GM21576 (cell line): ENCODE data around the gene CDK2.
A peak's percentile ranks its signal among the peaks of the same experiment; 100 is the strongest.

Source experiments
- ATAC-seq: cut with Tn5 transposase; IDR thresholded peaks from one replicate; pipeline ENCODE4 v1.9.1; 2021; ENCODE audit warnings: mild to moderate bottlenecking, moderate library complexity; ENCODE audit not compliant: unreplicated experiment

The CDK2 gene

DNA sequence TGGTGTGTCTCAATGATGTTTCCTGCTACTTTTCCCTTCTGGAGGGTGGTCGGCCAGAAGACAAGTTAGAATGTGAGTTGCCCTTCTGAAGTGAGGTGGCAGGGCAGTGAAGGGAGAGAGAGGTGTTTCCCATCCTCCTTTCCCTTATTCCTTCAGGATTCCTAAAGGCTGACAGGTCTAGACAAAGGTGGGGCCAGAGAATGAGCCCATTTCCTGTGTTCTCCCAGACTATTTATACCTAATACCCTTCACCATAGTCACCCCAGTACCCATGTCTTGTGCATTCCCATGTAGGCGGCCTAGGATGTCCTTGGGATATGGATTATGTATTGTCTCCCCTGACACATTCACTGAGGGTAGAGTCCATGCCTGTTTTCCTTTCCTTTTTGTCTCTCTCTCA, 28.6 kb upstream of the CDK2 start:
- no peak for ATAC-seq

DNA sequence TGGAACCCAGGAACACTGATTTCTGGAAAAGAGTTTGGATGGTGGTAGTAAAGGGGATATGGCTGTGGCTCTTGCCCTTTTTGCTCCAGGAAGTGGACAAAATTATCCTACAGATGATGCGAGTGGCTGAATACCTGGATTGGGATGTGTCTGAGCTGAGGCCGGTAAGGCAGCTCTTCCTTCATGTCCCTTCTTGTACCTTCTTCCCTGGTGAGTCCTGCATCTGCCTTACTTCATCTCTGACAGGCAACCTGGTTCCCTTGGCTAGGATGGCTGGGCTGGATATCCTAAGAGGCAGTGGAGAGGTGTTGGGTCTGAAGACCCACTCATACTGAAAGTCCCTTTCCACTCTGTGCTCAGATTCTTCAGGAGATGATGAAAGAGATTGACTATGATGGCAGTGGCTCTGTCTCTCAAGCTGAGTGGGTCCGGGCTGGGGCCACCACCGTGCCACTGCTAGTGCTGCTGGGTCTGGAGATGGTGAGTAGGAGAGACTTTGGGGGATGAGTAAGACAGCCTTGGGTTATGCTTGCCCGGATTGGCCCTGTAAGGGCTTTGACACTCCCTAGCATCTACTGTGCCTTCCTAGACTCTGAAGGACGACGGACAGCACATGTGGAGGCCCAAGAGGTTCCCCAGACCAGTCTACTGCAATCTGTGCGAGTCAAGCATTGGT, 27.7 kb upstream of the CDK2 start:
- ATAC-seq: no peak

DNA sequence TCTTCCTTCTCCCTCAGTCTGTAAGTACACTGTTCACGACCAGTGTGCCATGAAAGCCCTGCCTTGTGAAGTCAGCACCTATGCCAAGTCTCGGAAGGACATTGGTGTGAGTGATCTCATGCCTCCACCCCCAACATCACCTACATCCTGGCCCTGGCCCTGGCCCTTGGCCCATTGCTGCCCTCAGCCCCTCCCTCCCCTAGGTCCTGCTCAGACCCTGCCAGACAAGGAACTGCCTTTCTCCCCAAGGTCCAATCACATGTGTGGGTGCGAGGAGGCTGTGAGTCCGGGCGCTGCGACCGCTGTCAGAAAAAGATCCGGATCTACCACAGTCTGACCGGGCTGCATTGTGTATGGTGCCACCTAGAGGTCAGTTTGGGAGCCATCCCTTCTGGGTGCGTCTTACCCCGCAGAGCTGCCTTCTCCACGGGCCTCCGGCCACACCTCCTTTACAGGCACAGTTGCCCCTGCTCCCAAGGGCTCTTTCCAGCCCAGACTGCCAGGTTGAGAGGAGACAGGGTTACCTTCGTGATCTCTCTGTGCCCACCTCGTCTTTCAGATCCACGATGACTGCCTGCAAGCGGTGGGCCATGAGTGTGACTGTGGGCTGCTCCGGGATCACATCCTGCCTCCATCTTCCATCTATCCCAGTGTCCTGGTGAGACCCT, 26.4 kb upstream of the CDK2 start:
- peak; percentile 96 for ATAC-seq

DNA sequence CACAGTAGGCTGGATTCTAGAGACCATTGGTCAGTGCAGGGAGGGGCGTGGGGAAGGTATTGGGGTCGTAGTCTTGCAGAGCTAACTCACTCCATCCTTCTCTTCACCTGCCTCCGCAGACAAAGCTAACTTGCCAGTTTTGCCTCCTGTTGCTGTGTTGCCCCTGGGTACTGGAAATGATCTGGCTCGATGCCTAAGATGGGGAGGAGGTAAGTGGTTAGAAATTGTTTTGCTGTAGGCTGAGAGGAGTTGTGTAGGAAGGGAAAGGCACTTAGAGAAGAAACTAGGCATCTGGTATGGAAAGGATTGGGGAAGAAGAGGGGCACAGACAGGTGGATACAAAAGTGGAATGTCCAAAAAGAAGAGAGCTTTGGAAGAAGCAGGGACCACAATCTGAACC, 24.6 kb upstream of the CDK2 start:
- no peak for ATAC-seq

DNA sequence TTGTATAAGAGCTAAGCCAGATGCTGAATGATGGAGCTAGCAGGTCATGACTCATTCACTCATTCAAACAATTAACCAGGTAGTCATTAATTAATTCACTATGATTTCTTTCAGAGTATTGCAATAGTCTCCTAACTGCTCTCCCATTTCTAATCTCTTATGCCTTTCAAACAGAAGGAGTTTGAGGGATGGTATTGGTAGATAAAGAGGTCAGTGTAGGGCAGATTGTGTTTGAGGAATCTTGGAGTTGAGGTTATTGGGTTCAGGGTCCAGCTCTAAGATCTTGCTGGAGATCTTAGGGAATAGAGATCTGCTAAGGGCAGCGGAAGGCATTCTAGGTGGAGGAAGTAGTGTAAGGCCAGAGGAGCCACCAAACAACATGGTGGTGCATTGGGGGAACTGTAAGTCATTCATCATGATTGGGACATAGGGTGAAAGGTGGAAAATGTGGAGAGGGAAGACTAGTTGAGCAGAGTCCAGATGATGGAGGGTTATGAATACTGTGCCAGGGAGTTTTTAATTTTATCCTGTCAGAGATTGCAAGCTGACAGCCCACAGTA, 24.0 kb upstream of the CDK2 start:
- ATAC-seq: no peak

DNA sequence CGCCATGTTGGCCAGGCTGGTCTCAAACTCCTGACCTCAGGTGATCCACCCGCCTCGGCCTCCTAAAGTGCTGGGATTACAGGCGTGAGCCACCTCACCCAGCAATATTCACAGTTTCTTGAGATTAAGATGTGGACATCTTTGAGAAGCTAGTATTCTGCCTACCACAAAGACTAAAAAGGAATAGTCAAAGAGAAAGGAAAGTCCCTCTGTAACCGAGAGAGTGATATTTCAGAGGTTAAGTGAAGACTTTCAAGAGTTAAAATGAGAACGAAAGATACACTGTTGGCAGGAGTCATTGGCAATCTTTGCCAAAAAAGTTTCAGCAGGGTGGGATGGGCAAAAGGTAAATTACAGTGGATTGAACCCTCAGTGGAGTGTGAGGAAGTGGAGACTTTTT, 20.1 kb upstream of the CDK2 start:
- no peak for ATAC-seq

DNA sequence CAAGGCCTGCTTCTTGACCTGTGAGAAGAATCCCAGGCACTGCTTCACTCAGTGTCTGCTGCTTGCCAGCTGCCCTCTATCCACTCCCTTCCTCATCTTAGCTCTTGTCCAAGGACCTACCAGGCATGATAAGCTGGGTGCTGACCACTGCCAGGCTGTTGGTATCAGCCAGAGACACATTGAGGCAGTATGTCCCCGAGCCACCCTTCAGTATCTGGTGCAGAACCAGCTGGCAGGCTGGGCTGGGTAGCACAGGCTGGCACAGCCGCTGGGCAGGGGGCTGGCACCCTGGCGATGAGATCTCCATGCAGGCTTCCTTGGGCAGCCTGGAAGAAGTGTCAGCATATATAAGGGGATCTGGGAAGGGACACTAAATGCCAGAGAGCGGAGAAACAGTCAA, 11.3 kb upstream of the CDK2 start:
- no peak for ATAC-seq

DNA sequence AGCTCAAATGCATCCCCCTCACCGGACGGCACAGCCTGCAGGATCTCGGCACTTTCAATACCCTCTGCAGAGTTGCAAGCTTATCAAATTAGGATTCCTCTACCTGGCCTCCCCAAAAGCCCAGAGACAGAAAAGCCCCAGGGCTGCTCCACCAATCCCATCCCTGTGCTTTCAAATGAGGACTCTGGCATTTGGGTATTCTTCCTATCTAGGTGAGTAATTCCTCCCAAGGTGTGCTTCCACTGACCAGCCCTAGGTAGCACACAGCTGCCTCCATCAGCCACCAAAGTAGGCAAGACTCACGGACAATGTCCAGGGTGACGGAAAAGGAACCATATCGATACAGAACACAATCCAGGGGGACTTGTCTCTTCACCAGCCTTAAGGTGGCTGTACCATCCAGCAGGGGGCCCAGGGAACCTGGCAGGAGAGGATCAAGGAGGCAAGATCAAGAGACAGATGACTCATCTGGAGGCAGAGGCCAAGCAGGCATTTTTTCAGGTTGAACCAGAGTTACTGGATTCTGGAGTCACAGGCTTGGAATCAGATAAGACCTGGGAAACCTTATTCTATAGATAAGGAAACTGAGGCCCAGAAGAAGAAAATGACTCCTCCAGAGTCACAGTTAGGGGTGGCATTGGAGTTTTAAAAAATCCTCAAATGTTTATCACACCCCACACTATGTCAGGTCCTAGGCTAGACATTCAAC, 10.7 kb upstream of the CDK2 start:
- no peak for ATAC-seq

DNA sequence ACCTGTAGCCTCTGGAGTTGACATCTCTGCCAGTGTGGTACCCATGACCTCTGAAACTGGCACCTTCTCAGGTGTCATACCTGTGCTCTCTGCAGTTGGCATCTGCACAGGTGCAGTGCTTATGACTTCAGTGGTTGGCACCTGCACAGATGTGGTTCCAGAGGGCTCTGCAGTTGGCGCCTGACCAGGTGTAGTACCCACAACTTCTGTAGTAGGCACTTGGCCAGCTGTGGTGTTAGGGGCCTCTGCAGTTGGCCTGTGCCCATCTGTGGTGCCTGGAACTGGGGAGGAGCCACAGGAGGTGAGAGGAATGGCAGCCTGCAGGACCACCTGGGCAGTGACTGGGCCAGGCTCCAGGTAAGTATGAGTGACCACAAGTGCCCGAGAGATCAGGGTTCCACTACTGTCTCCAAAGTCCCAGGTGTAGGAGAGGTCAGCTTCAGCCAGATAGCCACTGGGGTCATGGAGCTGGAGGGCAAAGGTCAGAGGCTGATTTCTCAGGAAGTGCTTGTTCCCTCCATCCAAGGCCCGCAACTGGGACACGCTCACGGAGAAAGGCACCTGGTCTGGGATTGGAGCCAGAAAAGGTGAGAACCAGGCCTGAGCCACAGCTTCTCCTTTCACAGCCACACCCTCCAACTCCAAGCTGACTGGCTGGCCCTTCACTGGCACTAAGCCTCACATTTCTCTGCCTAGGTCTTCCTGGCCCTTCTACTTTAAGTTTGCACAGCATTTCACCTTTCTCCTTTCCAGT, 9.3 kb upstream of the CDK2 start:
- ATAC-seq: no peak

DNA sequence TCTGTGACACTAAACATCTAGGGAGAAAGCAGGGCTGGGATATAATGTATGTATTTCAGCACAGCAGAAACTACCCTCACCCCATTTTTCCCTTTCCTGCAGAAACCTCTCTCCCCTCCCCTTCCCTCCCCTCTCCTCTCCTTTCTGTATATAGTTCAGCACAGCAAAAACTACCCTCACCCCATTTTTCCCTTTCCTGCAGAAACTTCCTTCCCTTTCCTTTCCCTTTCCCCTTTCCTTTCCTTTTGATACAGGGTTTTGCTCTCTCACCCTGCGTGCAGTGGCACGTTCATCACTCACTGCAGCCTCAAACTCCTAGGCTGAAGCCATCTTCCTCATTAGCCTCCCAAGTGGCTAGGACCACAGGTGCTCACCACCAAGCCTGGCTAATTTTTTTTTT, 2.9 kb upstream of the CDK2 start:
- no peak for ATAC-seq

DNA sequence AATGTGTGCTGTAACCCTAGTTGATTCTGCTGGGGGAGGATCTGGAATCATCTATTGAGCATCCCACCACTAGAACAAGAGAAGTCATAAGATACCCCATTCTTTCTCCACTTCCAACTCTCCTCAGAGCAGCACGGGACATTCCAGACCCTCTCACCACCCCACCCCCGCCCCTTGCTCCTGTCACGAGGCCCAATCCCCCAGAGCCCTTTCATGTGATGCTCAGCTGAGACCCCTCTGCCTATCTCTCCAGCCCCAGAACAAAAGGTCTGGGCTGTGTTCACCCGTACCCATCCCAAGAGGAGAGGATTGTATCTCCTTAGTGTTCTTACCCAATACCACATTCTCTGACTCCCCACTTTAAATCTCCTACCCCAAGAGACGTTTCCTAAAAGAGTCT, 1.4 kb upstream of the CDK2 start:
- no peak for ATAC-seq

DNA sequence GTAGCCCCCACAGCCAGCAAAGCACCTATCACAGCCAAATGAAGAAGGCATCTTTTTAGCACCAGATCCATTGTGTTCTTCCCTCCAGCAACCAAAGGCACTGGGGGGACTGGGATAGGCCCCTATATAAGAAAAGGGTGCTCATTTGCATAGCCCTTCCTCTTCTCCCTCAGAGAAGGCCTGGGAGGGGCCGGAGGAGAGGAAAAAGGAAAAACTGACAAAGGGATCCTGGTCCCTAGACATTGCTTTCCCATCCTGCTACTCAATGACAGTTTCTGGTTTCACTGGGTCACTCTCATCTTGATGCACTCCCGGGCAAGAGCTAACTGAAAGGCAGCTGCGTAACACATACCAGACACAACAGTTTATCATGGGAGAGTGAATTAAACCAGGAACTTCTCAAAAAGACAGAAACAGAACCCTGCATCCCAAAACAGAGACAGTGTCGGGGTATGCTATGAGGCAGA, 656 bp upstream of the CDK2 start, which contains the start of gene PMEL:
Gene PMEL, minus strand, starts transcription at position 102 of the 467 bp plus-strand sequence. Its CDS starts 31 bp downstream, at position 71.
- no peak for ATAC-seq

DNA sequence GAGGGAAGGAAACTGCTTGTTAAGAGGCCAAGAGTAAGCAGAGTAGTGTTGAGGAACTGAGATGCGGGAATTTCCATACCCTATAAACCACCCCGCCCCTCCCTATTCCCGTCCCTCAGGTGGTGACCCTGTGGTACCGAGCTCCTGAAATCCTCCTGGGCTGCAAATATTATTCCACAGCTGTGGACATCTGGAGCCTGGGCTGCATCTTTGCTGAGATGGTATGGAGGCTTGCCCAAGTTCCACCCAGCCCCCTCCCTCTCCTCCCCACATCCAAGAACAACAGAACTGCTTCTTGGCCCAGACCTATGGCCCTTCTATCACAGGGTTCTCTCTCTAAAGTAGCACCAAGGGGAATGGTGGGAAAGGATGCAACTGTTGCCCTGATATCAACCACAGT, 2.7 kb downstream of the CDK2 start:
- ATAC-seq: no peak

DNA sequence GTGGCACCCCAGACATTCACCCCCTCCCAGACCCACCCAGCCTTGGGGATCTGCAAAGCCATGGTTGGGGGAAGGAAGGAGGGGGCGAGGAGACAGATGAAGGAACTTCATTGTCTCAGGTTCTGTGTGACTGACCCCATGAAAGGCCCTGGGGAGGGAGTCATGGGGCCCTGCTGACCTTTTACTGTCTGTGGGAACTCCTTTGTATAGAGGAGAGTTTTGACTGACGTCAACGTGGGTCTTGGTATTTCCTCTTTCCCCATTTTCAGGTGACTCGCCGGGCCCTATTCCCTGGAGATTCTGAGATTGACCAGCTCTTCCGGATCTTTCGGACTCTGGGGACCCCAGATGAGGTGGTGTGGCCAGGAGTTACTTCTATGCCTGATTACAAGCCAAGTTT, 4.1 kb downstream of the CDK2 start:
- no peak for ATAC-seq

DNA sequence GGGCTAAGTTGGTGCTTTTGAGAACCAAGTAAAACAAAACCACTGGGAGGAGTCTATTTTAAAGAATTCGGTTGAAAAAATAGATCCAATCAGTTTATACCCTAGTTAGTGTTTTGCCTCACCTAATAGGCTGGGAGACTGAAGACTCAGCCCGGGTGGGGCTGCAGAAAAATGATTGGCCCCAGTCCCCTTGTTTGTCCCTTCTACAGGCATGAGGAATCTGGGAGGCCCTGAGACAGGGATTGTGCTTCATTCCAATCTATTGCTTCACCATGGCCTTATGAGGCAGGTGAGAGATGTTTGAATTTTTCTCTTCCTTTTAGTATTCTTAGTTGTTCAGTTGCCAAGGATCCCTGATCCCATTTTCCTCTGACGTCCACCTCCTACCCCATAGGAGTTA, 5.4 kb downstream of the CDK2 start:
- ATAC-seq: no peak

DNA sequence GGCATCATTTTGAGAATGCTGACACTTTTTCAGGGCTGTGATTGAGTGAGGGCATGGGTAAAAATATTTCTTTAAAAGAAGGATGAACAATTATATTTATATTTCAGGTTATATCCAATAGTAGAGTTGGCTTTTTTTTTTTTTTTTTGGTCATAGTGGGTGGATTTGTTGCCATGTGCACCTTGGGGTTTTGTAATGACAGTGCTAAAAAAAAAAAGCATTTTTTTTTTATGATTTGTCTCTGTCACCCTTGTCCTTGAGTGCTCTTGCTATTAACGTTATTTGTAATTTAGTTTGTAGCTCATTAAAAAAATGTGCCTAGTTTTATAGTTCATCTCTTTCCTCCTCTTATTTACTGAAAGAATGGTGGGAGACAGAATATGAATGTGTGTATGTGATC, 5.8 kb downstream of the CDK2 start:
- no peak for ATAC-seq

DNA sequence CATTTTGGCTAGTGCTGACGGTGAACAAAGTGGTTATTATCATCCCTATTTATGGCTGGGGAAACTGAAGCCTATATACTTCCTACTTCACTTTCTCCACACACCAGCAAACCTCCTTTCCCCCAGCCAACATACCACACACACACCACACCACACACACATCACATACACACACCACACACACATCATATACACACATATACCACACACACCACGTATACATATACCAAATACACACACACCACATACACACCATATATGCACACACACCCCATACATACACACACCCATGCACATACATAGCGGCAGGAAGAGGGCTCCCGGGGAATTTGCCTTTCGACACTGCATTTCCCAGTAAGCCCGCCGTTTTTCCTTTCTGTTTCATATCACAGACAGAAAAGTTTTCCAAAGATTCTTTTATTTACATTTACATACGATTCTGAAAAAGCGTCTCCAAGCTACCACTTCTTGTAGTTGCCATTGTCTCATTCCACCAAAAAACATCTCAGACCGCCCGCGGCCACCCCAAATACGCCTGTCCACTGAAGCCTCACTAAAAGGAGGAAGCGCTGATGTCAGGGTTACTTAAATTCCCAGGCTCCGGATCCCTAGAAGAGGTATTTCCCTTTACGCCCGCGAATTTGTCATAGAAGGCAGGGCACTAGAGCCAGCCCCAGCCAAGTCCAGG, 6.4 kb downstream of the CDK2 start:
- no peak for ATAC-seq

DNA sequence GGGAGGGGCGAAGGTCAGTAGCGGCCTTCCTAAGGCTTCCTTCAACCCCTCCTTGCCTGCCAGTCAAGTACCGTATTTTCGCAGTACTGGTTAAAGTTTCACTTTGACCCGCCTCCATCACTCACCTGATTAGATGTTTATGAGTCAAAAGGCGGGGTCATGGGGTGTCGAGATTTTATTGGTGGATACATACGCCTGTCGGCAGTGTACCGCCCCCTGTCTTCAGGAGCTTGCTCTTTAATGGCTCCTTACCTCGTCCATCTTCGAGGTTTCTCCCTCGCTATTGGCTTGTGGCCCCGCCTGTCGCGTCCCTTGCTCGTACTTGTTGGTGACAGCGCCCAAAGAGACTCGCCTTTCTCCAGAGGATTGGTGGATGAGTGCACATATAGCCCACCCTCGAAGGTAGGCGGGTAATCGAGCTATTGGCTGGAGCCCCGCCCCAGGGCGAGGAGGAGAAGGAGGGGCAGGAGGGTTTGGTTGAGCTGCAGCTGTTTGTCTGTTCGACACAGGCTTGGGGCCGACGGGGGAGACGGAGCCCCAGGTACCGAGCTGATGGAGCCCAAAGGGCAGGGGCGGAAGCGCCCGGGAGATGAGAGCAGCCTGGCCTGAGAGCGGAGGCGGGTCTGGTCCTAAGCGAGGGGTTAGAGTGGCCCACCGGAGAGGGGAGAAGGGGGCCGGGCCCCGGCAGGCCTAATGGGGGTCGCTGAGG, 7.1 kb downstream of the CDK2 start, which contains the start of gene RAB5B:
Gene RAB5B, plus strand, starts transcription at position 480 of the 709 bp plus-strand sequence. CDS start 12,883 bp downstream, outside the sequence.
- peak; percentile 90 for ATAC-seq

DNA sequence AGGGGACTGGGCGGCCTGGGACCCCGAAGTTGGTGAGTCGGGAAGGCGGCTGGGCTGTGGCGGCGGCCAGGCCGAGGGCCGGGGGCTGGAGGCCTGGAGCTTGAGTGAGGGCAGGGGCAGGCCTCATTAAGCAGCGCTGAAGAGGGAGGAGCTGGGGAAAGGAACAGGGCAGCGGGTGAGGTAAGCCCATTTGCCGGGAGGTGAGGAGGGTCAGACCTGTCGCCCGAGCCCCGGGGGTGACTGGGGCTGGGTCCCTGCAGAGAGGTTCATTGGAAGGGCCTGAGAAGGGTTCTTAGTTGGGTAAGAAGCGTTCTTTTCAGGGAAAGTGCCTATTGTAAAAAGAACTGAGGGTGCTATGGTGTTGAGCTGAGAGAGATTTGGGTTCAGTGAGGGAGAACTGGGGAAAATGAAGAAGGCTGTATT, 7.7 kb downstream of the CDK2 start:
- ATAC-seq: peak; percentile 12

DNA sequence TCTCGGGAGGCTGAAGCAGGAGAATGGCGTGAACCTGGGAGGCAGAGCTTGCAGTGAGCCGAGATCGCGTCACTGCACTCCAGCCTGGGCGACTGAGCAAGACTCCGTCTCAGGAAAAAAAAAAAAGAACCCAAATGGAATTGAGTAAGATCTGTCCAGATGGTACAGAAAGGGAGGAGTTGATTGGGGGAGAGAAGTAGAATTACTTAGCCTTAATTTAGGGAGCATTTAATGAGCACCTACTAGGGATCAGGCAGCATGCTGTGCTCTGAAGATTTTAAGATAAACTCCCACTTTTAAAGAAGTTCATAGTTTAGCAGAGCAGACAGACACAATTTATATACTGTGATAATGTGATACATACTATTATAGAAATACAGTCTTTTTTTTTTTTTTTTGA, 11.8 kb downstream of the CDK2 start:
- no peak for ATAC-seq
